NCI-H2081 (cell line): ENCODE data around the gene MRPS2.
"Not testable (repeated sequence)": the region's sequence is repeated elsewhere in the genome, so short reads cannot be mapped to it uniquely, and the experiment has no call there.

Experiments
- DNase-seq, 2 experiments: peaks; one replicate each; lab custom pipeline; 2025; lab: John Stamatoyannopoulos, UW

MRPS2 gene

GRCh38 chr9:135531096-135531495 lies 30.6 kb downstream of the MRPS2 start:
- DNase-seq, result no peak

DNA sequence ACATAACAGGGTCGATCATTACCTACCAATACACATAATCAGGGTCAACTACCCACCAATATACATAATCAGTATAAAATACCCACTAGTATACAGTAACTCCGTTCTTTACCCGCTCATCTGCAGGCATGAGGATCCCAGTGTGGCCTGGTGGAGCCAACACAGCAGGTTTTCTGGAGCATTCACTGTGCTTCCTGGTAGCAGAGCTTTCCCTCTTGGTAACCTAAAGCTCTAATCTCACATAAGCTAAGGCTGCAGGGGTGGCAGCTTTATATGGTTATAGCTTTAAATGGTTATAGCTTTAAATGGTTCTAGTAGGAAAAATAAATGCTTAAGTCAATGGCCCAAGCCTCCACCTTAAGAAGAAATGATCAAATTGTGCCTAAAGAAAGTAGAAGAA lies 32.6 kb downstream of the MRPS2 start:
- DNase-seq, result no peak

- no peak for DNase-seq
Observed at GRCh38 chr9:135533674-135534073, 33.2 kb downstream of the MRPS2 start.

DNA sequence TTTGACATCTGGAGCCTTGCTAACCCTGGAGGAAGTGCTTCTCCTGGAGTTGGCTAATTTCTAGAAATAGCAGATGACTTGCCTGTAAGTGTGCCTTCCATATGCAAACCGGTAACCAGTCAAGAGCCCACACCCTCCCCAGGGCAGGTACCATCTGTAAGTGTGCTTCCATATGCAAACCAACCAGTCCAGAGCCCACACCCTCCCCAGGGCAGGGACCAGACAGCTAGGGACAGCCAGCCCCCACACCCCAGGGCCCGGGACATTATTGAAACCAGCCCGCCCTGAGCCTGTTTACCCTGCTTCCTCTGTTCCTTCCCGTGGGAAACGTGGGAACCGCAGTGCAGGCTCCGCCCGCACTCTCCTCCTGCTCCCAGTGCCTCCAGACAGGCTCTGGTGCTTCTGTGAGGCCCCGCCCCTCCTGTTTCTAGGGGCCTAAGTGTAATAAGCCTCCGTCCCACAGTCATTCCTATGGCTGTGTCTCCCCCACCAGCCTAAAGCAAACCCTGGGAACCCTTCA lies 33.8 kb downstream of the MRPS2 start:
- DNase-seq, result not testable (repeated sequence)

DNA sequence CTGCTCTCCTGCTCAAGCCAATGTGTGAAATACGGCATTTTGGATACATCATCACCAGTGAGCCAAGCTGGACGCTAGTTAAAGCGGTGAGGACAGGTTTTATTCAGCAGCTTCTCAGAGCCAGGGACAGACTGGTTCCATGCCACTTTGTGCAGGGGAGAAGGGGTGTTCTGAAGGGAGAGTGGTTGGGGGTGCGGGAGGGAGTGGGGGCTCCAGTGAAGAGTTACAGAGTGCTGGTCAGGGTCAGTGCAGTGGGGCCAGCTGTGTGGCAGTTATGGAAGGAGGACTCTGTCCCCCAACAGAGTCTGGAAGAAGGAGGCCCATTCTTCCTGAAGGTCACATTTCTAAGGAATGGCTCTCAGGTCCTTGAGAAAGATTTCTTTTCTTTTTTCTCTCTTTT lies 34.3 kb downstream of the MRPS2 start:
- DNase-seq, result not testable (repeated sequence)

- DNase-seq, result not testable (repeated sequence)
Observed at GRCh38 chr9:135535631-135536030, 35.1 kb downstream of the MRPS2 start.

- no peak for DNase-seq
Observed at GRCh38 chr9:135536216-135536615, 35.7 kb downstream of the MRPS2 start.

- DNase-seq, result not testable (repeated sequence)
Observed at GRCh38 chr9:135543262-135543894, 42.9 kb downstream of the MRPS2 start.

GRCh38 chr9:135544981-135545635 lies 44.6 kb downstream of the MRPS2 start:
- no peak for DNase-seq

- not testable (repeated sequence) for DNase-seq
Observed at GRCh38 chr9:135545646-135546176, 45.2 kb downstream of the MRPS2 start, which contains the start of gene OBP2A. OBP2A (plus strand) TSS chr9:135546126; CDS start chr9:135546181, 55 bp downstream.

- not testable (repeated sequence) for DNase-seq
Observed at GRCh38 chr9:135546792-135547617, 46.5 kb downstream of the MRPS2 start.

DNA sequence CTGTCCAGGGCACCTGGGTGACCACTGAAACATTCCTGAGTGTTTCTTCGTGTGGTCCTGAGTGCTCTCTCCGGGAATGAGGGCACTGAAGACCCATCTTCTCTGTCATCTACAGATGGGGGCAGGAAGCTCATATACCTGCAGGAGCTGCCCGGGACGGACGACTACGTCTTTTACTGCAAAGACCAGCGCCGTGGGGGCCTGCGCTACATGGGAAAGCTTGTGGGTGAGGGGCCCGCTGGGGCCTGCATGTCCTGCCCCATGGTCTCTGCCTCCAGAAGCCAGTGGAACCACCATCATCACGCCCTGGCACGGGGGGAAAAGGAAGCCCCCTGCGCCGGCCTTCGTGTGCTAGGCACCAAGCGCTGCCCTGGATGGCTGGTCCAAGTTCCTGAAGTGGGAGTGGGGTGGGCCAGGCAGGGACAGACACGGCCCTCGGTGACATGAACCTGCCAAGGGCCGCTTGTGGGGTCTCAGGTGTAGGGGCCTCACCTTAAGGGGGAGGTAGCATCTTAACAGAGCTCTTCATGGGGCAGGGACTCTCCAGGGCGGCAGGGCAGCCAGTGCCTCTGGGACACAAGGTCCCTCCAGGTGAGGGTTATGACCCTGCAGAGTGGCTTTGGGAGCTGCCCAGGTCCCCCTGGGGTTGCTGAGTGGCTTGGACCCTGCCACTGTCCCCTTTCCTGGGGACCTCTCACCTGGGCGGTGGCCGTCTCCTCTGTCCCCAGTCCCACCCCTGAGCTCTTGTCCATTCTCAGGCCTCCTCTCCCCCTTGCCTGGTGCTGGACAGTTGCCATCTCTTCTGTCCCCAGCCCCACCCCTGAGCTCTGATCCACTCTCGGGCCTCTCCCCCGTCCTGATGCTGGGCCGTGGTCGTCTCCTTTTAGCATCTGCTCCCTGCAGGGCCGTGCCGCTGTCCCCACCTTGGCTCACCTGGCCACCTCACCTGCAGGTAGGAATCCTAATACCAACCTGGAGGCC lies 47.6 kb downstream of the MRPS2 start:
- DNase-seq, result no peak

DNA sequence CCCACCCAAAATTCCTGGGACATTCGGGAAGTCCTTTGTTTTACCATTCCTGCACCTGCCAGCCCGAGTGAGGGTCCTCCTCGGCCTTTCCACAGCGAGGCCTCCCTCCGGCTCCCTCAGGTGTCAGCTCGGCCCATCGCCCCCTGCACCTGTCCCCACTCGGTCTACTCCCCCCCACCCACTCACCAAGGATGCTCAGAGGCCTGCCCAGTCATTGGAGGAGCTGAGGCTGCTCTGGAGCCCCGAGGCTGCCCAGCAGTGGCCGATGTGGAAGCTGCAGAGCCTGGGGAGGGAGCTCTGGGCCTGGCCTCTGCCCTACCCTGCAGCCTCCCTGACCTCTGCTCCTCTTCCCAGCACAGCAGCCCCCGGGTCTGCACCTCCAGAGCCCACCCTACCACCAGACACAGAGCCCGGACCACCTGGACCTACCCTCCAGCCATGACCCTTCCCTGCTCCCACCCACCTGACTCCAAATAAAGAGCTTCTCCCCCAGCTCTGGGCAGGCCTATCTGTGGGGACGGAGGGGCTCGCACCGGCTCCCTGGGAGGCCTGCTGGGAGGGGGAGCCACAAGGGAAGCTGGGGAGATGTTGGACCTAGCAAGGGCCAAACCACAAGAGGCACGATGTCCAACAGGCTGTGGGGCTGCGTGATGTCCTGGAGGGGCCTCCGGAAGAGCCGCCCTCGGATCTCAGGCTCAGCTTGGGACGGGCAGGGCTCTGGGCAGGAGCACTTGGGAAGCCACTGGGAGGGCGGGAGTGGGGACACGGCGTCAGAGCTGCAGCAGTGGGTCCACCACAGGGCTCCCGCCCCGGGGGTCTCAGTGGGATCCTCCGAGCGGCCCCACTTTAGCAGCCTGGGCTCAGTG lies 49.2 kb downstream of the MRPS2 start:
- not testable (repeated sequence) for DNase-seq

GRCh38 chr9:135550344-135550918 lies 49.9 kb downstream of the MRPS2 start:
- DNase-seq, result no peak

- no peak for DNase-seq
Observed at GRCh38 chr9:135551031-135551430, 50.5 kb downstream of the MRPS2 start.

GRCh38 chr9:135551456-135551855 lies 51.0 kb downstream of the MRPS2 start:
- DNase-seq, result no peak

DNA sequence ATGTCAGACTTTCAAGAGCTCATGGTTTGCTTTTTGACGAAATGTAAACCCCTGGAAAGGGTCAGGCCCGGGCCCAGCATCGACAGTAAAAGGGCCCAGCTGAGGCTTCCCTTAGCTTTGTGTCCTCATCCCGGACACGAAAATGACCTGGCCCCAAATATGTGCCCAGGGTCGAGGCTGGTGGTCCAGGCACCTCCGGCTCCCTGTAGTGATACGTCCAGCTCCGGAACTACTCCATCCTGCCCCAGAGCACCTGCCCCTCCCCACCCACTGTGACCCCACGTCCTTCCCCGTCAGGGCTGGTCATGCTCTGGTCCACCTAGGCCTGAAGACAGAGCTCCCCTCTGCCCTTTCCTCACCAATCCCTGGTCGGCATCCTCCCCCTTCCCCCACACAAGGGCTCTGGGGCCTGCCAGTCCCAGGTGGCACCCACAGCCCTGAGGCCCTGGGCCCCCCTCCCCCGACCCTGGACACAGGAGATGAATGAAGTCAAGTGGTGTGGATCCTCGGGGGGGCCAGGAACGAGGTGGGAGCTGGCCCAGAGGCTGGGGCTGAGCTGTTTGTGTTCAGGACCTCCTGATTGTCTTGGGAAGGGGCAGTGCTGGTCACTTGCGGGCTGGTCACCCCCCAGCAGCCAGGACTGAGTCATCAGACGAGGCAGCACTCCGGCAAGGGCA lies 51.7 kb downstream of the MRPS2 start:
- DNase-seq, result no peak

DNA sequence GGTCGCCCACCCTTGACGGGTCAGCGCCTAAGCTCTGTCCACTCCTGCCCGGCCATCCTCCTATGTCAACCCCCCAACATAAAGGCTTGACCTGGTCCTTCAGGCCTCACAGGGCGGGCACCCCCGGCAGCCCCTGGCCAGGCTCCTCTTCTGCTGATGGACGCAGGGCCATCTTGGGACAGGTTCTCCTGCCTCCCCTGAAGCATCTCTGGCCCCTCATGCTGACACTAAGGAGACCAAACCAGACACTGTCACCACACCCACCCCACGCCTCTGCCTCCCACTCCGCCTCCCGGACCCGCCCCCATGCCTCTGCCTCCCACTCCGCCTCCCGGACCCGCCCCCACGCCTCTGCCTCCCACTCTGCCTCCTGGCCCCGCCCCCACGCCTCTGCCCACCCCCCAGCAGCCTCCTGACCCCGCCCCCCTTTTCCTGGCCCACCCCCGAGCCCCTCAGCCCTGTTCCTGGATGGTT lies 52.3 kb downstream of the MRPS2 start:
- DNase-seq, result no peak
